HG02938 (cell line): ENCODE results near the gene ACAD9.

Experiments used
- ATAC-seq: cut with Tn5 transposase; IDR thresholded peaks from one replicate; pipeline ENCODE4 v1.9.1; 2021; ENCODE audit warnings: mild to moderate bottlenecking, moderate library complexity; ENCODE audit not compliant: unreplicated experiment

ACAD9 gene

GRCh38 chr3:128933213-128933921, 53.9 kb downstream of the ACAD9 start:
- no peak for ATAC-seq

- ATAC-seq = no peak
Measured at GRCh38 chr3:128933922-128934253, 54.5 kb downstream of the ACAD9 start.

- ATAC-seq = no peak
Measured at GRCh38 chr3:128935922-128936321, 56.5 kb downstream of the ACAD9 start.

GRCh38 chr3:128936341-128936740, 56.9 kb downstream of the ACAD9 start:
- ATAC-seq = no peak

DNA sequence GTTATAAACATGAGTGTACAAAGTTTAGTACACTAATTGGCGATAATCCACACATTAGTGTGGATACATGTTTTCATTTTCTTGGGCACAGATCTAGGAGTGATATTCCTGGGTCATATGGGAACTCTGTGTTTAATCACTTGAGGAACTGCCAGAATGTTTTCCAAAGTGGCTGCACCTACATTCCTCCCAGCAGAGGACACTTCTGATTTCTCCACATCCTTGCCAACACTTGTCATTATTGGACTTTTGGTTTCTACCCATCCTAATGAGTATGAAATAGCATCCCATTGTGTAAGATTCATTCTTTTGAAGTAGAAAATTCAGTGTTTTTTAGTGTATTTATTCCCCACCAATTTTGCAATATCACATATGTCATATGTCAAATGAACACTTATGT, 60.8 kb downstream of the ACAD9 start:
- no peak for ATAC-seq

GRCh38 chr3:128942161-128942952, 62.9 kb downstream of the ACAD9 start:
- no peak for ATAC-seq

- ATAC-seq = no peak
Measured at GRCh38 chr3:128945041-128945877, 65.8 kb downstream of the ACAD9 start.

DNA sequence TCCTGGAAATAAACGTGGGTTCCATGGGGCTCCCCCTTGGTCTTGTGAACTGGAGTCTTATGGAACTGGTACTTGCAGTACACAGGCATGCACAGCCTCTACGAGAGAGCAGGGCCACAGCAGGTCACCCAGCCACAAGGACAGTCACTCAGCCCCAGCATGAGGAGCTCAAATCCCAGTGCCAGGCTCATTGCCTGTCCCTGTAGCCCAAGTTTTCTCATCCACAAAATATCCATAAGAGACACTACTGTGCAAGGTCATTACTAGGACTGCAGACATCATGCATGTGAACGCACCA, 66.4 kb downstream of the ACAD9 start:
- ATAC-seq = no peak

DNA sequence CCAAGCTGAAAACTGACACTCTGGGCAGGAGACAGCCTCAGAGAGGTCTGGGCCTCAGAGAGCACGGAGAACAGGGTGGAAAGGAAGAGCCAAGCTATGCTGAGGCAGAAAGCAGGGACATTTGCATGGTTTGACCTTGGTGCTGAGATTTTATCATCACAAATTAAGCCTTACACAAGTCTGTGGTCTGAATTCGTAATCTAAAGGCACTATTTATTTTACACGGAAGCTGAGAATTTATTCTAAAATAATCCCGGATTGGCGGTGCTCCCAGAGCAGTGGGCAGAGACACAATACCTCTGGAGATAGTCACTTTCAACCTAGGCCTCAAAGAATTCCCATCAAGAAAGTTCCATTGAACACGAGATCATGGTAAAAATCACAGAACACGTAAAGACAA, 67.0 kb downstream of the ACAD9 start:
- ATAC-seq = no peak

- ATAC-seq = no peak
Measured at GRCh38 chr3:128949158-128949557, 69.7 kb downstream of the ACAD9 start.

- ATAC-seq = no peak
Measured at GRCh38 chr3:128950223-128950938, 71.0 kb downstream of the ACAD9 start.

DNA sequence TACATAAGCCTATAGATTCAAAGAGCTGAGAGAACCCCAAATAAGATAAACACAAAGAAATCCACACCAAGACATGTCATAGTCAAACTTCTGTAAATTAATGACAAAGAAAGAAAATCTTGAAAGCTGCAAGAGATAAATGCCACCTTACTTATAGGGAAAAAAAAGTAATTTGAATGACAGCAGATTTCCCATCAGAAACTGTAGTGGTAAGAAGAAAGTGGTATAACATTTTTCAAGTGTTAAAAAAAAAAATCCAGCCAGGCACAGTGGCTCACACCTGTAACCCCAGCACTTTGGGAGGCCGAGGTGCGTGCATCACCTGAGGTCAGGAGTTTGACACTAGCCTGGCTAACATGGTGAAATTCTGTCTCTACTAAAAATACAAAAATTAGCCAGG, 77.0 kb downstream of the ACAD9 start:
- ATAC-seq = no peak
